HepG2 (cell line): ENCODE results near the gene CCT3. TPM values are rescaled to one million over a fixed set of nuclear protein-coding genes. Genes with fewer than 3 reads are reported as not detected.

Experiments used
- DR1 ChIP-seq: sonication (generic); formaldehyde crosslinking; IDR thresholded peaks from 2 replicates; pipeline ENCODE4 v1.8.0; 2021; ENCODE audit warnings: mild to moderate bottlenecking, missing genetic modification reagents, inconsistent platforms
- GATA4 ChIP-seq: sonication (generic); IDR thresholded peaks from 2 replicates; pipeline ENCODE4 v1.6.1; 2016; ENCODE audit warnings: antibody characterized with exemption, low read depth, borderline replicate concordance
- HIVEP1 ChIP-seq: sonication (generic); formaldehyde crosslinking; IDR thresholded peaks from 2 replicates; pipeline ENCODE4 v1.4.0; 2020; ENCODE audit warnings: mild to moderate bottlenecking, missing genetic modification reagents
- JARID2 ChIP-seq: sonication (generic); formaldehyde crosslinking; IDR thresholded peaks from 2 replicates; pipeline ENCODE4 v1.8.1; 2023; ENCODE audit warnings: missing genetic modification reagents, inconsistent platforms; ENCODE audit not compliant: insufficient replicate concordance
- KDM5A ChIP-seq: fragments of 200-600 bp; sonication (generic); IDR thresholded peaks from 2 replicates; pipeline ENCODE4 v1.7.0; 2018; ENCODE audit warnings: antibody characterized with exemption, mild to moderate bottlenecking, low read length, borderline replicate concordance
- MEIS2 ChIP-seq: sonication (generic); formaldehyde crosslinking; IDR thresholded peaks from 2 replicates; pipeline ENCODE4 v1.9.0; 2021; ENCODE audit warnings: mild to moderate bottlenecking, missing genetic modification reagents
- MYC ChIP-seq: sonication (generic); formaldehyde crosslinking; IDR thresholded peaks from 2 replicates; pipeline ENCODE4 v1.9.0; 2021; ENCODE audit warnings: missing genetic modification reagents, borderline replicate concordance
- NFIC ChIP-seq: IDR thresholded peaks from 2 replicates; pipeline ENCODE4 v1.6.1; 2012; ENCODE audit warnings: mild to moderate bottlenecking, low read length, inconsistent platforms
- SIN3B ChIP-seq: fragments of 150-350 bp; IDR thresholded peaks from 2 replicates; pipeline ENCODE4 v1.6.1; 2014; ENCODE audit warnings: low read length
- SRY ChIP-seq: sonication (generic); formaldehyde crosslinking; IDR thresholded peaks from 2 replicates; pipeline ENCODE4 v1.8.0; 2022; ENCODE audit warnings: mild to moderate bottlenecking, missing genetic modification reagents
- TRIM24 ChIP-seq: sonication (generic); formaldehyde crosslinking; IDR thresholded peaks from 2 replicates; pipeline ENCODE4 v1.8.0; 2022; ENCODE audit warnings: mild to moderate bottlenecking, missing genetic modification reagents
- ZNF10 ChIP-seq: sonication (generic); formaldehyde crosslinking; IDR thresholded peaks from 2 replicates; pipeline ENCODE4 v1.4.0; 2020; ENCODE audit warnings: mild to moderate bottlenecking, low read depth, missing genetic modification reagents, borderline replicate concordance
- ZNF260 ChIP-seq: sonication (generic); formaldehyde crosslinking; IDR thresholded peaks from 2 replicates; pipeline ENCODE4 v1.4.0; 2020; ENCODE audit warnings: missing genetic modification reagents, low read depth, mild to moderate bottlenecking, borderline replicate concordance
- ZNF850 ChIP-seq: sonication (generic); formaldehyde crosslinking; conservative IDR thresholded peaks from 2 replicates; pipeline ENCODE4 v1.9.0; 2021; ENCODE audit warnings: mild to moderate bottlenecking, missing genetic modification reagents
- ZNF891 ChIP-seq: sonication (generic); formaldehyde crosslinking; IDR thresholded peaks from 2 replicates; pipeline ENCODE4 v1.5.0; 2020; ENCODE audit warnings: mild to moderate bottlenecking, missing genetic modification reagents
- polyA plus RNA-seq, 8 experiments: library from polyadenylated mRNA; depleted of rRNA in 3 of 8; stranded (reverse) in 7 of 8; unstranded in 1 of 8; fragments of >200 nt; fragmentation: Illumina TruSeq in 4 of 8; extraction: Trizol in 4 of 8; gene quantifications; 2 replicates each; pipeline versions ENCODE4 v1.2.1 to v1.2.3, GENCODE V29; 2011 to 2016; ENCODE audit warnings: low read depth in 4 of 8, missing spikeins in 1 of 8, mixed read lengths in 1 of 8; ENCODE audit not compliant: insufficient read depth in 1 of 8
- total RNA-seq, 5 experiments: library from RNA; depleted of rRNA; stranded (reverse); fragments of >200 nt; fragmentation: Illumina TruSeq; extraction: Trizol; gene quantifications; 2 replicates each; pipeline ENCODE4 v1.2.3, GENCODE V29; 2016; ENCODE audit warnings: low read depth in 1 of 5
- TF ChIP-seq, protein P1 (sequence below): sonication (generic); formaldehyde crosslinking; IDR thresholded peaks from 2 replicates; pipeline ENCODE4 v1.9.0; 2022; ENCODE audit warnings: missing genetic modification reagents, mild to moderate bottlenecking, borderline replicate concordance
- TF ChIP-seq, protein P2 (sequence below): sonication (generic); formaldehyde crosslinking; IDR thresholded peaks from 2 replicates; pipeline ENCODE4 v1.5.0; 2020; ENCODE audit warnings: mild to moderate bottlenecking, missing genetic modification reagents, borderline replicate concordance
- TF ChIP-seq, protein P3 (sequence below): sonication (generic); formaldehyde crosslinking; IDR thresholded peaks from 2 replicates; pipeline ENCODE4 v1.8.0; 2022; ENCODE audit warnings: low read depth, missing genetic modification reagents
- TF ChIP-seq, protein P4 (sequence below): sonication (generic); formaldehyde crosslinking; IDR thresholded peaks from 2 replicates; pipeline ENCODE4 v1.4.0; 2020; ENCODE audit warnings: missing genetic modification reagents
- TF ChIP-seq, protein P5 (sequence below): sonication (generic); formaldehyde crosslinking; IDR thresholded peaks from 2 replicates; pipeline ENCODE4 v1.5.0; 2020; ENCODE audit warnings: mild to moderate bottlenecking, missing genetic modification reagents

CCT3 gene
- total and polyA plus RNA-seq, 2 of the 13 experiments (the other 11 are each of a cell fraction or from before 2014, with no cell fraction given) = 319 to 615 TPM

DNA sequence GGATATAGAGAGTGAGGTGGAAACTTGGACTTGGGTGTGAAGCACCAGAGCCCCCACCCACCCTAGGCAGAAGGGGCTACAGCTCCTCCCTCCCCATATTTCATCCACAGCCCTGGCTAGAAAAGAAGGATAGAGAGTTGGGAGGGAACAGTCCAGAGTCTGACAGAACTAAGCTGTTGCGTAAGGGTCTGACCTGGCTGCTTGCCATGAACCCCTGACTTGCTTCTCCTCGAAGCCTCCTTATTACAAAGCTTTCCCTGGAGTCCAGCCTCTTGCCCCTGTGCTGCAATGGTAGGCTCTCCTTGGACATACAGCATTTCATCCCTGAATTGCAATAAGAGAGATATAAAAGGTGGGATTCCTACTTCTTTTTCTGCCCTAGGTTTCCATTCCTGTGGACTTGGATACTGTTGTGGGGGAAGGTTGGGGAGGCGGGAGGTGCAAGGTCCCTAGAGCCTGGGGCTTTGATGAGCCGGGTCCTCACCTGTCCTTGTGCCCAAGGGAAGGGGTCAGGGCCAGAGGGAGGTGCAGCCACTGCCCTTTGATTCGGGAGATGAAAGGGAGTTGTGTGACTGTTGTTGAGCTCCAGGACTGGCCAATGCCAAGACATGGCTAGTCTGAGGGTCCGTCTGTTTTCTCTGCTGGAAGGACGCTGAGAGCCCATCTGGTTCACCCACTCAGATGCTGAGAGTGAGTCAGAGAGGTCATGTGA is 33.6 kb upstream of the CCT3 start (continued):
- TF ChIP-seq, protein P1, sequence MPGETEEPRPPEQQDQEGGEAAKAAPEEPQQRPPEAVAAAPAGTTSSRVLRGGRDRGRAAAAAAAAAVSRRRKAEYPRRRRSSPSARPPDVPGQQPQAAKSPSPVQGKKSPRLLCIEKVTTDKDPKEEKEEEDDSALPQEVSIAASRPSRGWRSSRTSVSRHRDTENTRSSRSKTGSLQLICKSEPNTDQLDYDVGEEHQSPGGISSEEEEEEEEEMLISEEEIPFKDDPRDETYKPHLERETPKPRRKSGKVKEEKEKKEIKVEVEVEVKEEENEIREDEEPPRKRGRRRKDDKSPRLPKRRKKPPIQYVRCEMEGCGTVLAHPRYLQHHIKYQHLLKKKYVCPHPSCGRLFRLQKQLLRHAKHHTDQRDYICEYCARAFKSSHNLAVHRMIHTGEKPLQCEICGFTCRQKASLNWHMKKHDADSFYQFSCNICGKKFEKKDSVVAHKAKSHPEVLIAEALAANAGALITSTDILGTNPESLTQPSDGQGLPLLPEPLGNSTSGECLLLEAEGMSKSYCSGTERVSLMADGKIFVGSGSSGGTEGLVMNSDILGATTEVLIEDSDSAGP (CRISPR knock-in tag) = peak; percentile 73; the same call in 1 of the 2 replicates
- TF ChIP-seq MEIS2 (peak; percentile 67), ZNF850 (no peak), MYC (CRISPR knock-in tag) (peak; percentile 65; the same call in 1 of the 2 replicates), TRIM24 (CRISPR knock-in tag) (peak; percentile 80), ZNF10 (CRISPR knock-in tag) (no peak), HIVEP1 (CRISPR knock-in tag) (peak; percentile 57; the same call in 1 of the 2 replicates), ZNF260 (no peak), JARID2 (CRISPR knock-in tag) (no peak), GATA4 (peak; percentile 73; the same call in 1 of the 2 replicates), KDM5A (peak; percentile 56; the same call in 1 of the 2 replicates), SIN3B (no peak), SRY (no peak; the same call in 1 of the 2 replicates), DR1 (CRISPR knock-in tag) (no peak), ZNF891 (CRISPR knock-in tag) (peak; percentile 56; the same call in 1 of the 2 replicates), NFIC (peak; percentile 98)
- TF ChIP-seq, protein P2, sequence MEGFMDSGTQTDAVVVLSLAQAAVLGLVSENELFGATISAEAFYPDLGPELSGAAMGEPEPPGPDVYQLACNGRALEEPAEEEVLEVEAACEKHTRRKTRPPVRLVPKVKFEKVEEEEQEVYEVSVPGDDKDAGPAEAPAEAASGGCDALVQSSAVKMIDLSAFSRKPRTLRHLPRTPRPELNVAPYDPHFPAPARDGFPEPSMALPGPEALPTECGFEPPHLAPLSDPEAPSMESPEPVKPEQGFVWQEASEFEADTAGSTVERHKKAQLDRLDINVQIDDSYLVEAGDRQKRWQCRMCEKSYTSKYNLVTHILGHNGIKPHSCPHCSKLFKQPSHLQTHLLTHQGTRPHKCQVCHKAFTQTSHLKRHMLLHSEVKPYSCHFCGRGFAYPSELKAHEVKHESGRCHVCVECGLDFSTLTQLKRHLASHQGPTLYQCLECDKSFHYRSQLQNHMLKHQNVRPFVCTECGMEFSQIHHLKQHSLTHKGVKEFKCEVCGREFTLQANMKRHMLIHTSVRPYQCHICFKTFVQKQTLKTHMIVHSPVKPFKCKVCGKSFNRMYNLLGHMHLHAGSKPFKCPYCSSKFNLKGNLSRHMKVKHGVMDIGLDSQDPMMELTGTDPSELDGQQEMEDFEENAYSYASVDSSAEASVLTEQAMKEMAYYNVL (CRISPR knock-in tag) = peak; percentile 93
- TF ChIP-seq, protein P3, sequence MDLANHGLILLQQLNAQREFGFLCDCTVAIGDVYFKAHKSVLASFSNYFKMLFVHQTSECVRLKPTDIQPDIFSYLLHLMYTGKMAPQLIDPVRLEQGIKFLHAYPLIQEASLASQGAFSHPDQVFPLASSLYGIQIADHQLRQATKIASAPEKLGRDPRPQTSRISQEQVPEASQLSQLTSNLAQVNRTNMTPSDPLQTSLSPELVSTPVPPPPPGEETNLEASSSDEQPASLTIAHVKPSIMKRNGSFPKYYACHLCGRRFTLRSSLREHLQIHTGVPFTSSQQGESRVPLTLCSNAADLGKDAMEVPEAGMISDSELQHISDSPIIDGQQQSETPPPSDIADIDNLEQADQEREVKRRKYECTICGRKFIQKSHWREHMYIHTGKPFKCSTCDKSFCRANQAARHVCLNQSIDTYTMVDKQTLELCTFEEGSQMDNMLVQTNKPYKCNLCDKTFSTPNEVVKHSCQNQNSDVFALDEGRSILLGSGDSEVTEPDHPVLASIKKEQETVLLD = no peak
- TF ChIP-seq, protein P4, sequence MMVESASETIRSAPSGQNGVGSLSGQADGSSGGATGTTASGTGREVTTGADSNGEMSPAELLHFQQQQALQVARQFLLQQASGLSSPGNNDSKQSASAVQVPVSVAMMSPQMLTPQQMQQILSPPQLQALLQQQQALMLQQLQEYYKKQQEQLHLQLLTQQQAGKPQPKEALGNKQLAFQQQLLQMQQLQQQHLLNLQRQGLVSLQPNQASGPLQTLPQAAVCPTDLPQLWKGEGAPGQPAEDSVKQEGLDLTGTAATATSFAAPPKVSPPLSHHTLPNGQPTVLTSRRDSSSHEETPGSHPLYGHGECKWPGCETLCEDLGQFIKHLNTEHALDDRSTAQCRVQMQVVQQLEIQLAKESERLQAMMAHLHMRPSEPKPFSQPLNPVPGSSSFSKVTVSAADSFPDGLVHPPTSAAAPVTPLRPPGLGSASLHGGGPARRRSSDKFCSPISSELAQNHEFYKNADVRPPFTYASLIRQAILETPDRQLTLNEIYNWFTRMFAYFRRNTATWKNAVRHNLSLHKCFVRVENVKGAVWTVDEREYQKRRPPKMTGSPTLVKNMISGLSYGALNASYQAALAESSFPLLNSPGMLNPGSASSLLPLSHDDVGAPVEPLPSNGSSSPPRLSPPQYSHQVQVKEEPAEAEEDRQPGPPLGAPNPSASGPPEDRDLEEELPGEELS (CRISPR knock-in tag) = peak; percentile 95
- TF ChIP-seq, protein P5, sequence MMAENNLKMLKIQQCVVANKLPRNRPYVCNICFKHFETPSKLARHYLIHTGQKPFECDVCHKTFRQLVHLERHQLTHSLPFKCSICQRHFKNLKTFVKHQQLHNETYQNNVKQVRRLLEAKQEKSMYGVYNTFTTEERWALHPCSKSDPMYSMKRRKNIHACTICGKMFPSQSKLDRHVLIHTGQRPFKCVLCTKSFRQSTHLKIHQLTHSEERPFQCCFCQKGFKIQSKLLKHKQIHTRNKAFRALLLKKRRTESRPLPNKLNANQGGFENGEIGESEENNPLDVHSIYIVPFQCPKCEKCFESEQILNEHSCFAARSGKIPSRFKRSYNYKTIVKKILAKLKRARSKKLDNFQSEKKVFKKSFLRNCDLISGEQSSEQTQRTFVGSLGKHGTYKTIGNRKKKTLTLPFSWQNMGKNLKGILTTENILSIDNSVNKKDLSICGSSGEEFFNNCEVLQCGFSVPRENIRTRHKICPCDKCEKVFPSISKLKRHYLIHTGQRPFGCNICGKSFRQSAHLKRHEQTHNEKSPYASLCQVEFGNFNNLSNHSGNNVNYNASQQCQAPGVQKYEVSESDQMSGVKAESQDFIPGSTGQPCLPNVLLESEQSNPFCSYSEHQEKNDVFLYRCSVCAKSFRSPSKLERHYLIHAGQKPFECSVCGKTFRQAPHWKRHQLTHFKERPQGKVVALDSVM (CRISPR knock-in tag) = peak; percentile 58
